Measurements from ENCODE around the gene CAMLG. TPM values are rescaled to one million over a fixed set of nuclear protein-coding genes. Genes with fewer than 3 reads are reported as not detected.

CAMLG gene
- total and polyA plus RNA-seq, 12 donors = 29.4 to 72.2 (median 42.3) TPM

DNA sequence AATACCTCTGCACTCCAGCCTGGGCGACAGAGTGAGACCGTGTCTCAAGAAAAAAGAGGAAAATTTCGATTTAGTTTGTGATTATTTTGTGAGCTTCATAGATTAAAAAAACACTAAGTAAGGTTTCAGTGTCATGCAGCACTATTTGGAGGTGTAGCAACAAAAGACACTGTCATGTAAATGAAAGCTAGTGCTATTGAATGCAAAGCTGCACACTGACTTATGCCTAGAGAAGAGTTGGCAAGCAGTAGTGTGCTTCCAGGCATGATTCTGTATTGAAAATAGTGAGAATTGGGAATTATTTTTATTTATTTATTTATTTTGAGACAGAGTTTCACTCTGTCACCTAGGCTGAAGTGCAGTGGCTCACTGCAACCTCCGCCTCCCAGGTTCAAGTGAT is 54.8 kb downstream of the CAMLG start:
- TF ChIP-seq, protein P1, sequence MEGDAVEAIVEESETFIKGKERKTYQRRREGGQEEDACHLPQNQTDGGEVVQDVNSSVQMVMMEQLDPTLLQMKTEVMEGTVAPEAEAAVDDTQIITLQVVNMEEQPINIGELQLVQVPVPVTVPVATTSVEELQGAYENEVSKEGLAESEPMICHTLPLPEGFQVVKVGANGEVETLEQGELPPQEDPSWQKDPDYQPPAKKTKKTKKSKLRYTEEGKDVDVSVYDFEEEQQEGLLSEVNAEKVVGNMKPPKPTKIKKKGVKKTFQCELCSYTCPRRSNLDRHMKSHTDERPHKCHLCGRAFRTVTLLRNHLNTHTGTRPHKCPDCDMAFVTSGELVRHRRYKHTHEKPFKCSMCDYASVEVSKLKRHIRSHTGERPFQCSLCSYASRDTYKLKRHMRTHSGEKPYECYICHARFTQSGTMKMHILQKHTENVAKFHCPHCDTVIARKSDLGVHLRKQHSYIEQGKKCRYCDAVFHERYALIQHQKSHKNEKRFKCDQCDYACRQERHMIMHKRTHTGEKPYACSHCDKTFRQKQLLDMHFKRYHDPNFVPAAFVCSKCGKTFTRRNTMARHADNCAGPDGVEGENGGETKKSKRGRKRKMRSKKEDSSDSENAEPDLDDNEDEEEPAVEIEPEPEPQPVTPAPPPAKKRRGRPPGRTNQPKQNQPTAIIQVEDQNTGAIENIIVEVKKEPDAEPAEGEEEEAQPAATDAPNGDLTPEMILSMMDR (IDR thresholded peaks at IDR 0.05) = no peak
- TF ChIP-seq POLR2A (IDR thresholded peaks at IDR 0.05) = no peak
- Histone ChIP-seq H3K27ac (no peak overlapping the region), H3K36me3 (replicated peaks in 1 of 2) (peaks cover 0 to 99% of the 10 kb centered on the region in 2 donors), H3K4me3 (no peak overlapping the region), H3K9me3 (replicated peaks in 1 of 3) (no peaks in the 10 kb centered on the region), H3K27me3 (no peaks in the 10 kb centered on the region), H3K4me1 (replicated peaks in 1 of 2) (no peaks in the 10 kb centered on the region)
- DNase-seq = no peak
- 86 to 91% (median 89%) methylated on average over 4 of the region's 4 CpGs for WGBS, 4 donors
- intact Hi-C loops (cut with DNase I) = no loop called here

DNA sequence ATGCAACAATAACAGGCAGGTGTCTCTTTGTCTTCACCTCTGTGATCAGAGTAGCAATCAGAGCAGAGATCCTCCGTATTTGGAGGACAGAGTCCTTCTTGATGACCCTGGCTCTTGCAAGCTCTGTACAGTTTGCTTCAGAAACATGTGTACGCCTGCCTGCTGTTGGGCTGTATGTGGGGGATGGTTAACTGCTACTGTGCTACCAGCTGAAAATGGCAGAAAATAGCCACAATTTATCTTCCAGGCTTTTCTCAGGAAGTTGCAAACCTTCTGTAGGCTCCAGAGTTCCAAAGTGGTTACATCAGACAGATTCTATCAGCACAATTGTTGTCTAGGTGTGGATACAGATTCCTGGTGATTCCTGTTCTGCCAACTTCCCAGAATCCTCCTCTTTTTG is 55.7 kb downstream of the CAMLG start:
- H3K27ac ChIP-seq = no peak overlapping the region
- no peak for DNase-seq
- no peaks in the 10 kb centered on the region for H3K27me3 ChIP-seq
- 79 to 83% (median 79%) methylated on average over 2 of the region's 2 CpGs for WGBS, 4 donors
- no peak for TF ChIP-seq POLR2A (IDR thresholded peaks at IDR 0.05)
- TF ChIP-seq, protein P1 (IDR thresholded peaks at IDR 0.05) = no peak
- no peaks in the 10 kb centered on the region for H3K4me1 ChIP-seq (replicated peaks in 1 of 2)
- intact Hi-C loops (cut with DNase I) = no loop called here
- H3K9me3 ChIP-seq (replicated peaks in 1 of 3) = no peaks in the 10 kb centered on the region
- no peak overlapping the region for H3K4me3 ChIP-seq
- H3K36me3 ChIP-seq (replicated peaks in 1 of 2) = peaks cover 0 to 99% of the 10 kb centered on the region in 2 donors

DNA sequence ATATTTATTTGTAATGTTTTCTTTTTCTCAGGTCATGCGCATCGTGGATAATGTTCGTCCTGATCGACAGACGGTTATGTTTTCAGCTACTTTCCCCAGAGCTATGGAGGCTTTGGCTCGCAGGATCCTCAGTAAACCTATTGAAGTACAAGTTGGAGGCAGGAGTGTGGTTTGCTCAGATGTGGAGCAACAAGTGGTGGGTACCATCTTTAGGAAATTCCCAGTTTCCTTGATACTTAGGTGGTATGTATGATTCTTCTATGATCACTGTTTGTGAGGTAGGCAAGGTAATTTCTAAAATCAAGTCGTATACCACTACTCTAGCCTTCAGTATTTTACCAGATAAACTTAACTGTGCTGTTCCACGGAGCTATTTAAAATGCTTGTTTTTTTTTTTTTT is 56.5 kb downstream of the CAMLG start:
- Histone ChIP-seq H3K36me3 (replicated peaks in 1 of 2) (peaks cover 0 to 93% of the 10 kb centered on the region in 2 donors), H3K27ac (no peak overlapping the region), H3K27me3 (no peaks in the 10 kb centered on the region), H3K4me1 (replicated peaks in 1 of 2) (no peaks in the 10 kb centered on the region), H3K4me3 (no peak overlapping the region), H3K9me3 (replicated peaks in 1 of 3) (no peaks in the 10 kb centered on the region)
- no peak for TF ChIP-seq POLR2A (IDR thresholded peaks at IDR 0.05)
- TF ChIP-seq, protein P1 (IDR thresholded peaks at IDR 0.05) = no peak
- 92 to 95% (median 94%) methylated on average over 8 of the region's 8 CpGs for WGBS, 4 donors
- intact Hi-C loops (cut with DNase I) = no loop called here
- DNase-seq = no peak

DNA sequence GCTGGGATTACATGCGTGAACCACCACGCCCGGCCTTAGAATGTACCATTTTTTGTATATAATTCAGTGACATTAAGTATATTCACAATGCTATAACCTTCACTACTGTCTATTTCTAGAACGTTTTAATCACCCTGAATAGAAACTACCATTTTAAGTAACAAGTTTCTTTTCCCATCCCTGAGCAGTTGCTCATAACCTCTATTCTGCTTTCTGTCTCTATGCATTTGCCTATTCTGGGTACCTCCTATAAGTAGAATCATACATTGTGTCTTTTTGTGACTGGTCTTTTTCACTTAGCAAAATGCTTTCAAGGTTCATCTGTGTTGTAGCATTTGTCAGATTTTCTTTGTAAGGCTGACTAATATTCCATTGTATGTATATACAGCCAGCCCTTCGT is 60.1 kb downstream of the CAMLG start:
- no peaks in the 10 kb centered on the region for H3K9me3 ChIP-seq (replicated peaks in 1 of 3)
- no peak overlapping the region for H3K27ac ChIP-seq
- no peaks in the 10 kb centered on the region for H3K4me1 ChIP-seq (replicated peaks in 1 of 2)
- H3K4me3 ChIP-seq = no peak overlapping the region
- peaks cover 0 to 61% of the 10 kb centered on the region in 2 donors for H3K36me3 ChIP-seq (replicated peaks in 1 of 2)
- intact Hi-C loops (cut with DNase I) = no loop called here
- no peaks in the 10 kb centered on the region for H3K27me3 ChIP-seq
- WGBS, 4 donors = 82 to 89% (median 85%) methylated on average over 5 of the region's 5 CpGs
- TF ChIP-seq, protein P1 (IDR thresholded peaks at IDR 0.05) = no peak
- TF ChIP-seq POLR2A (IDR thresholded peaks at IDR 0.05) = no peak
- DNase-seq = no peak

Small RNAs within 50 kb of the gene (small RNA-seq; reads per million reads assigned to genes)
- gene RNU6-1164P = 0 reads per million in 2 donors
- 0 reads per million in 2 donors for gene RNU6-757P

Other genes starting within 250 kb of the CAMLG start
- gene JADE2, start 212.9 kb upstream of the CAMLG start, total RNA-seq = 100 to 1,000 TPM in 1 of 9 donors, 10 to 100 TPM in 7, 1 to 10 TPM in 1; 7.9 to 180 (median 82.2) TPM
- 10 to 100 TPM; 10.2 to 25.8 (median 25.7) TPM for gene JADE2, start 212.9 kb upstream of the CAMLG start, polyA plus RNA-seq
- gene SAR1B, start 105.7 kb upstream of the CAMLG start, total RNA-seq = 100 to 1,000 TPM in 5 of 9 donors, 10 to 100 TPM in 4; 44.2 to 279 (median 101) TPM
- gene SAR1B, start 105.7 kb upstream of the CAMLG start, polyA plus RNA-seq = 100 to 1,000 TPM in 1 of 3 donors, 10 to 100 TPM in 2; 13.6 to 152 (median 28.0) TPM
- gene SEC24A, start 89.8 kb upstream of the CAMLG start, total RNA-seq = 10 to 100 TPM; 14.7 to 67.8 (median 27.3) TPM
- gene SEC24A, start 89.8 kb upstream of the CAMLG start, polyA plus RNA-seq = 10 to 100 TPM in 1 of 3 donors, 1 to 10 TPM in 2; 2.3 to 61.9 (median 3.8) TPM
- gene DDX46, start 20.2 kb downstream of the CAMLG start, total RNA-seq = 10 to 100 TPM; 13.3 to 40.5 (median 35.4) TPM
- gene DDX46, start 20.2 kb downstream of the CAMLG start, polyA plus RNA-seq = 10 to 100 TPM; 19.7 to 48.0 (median 34.8) TPM
- gene C5orf24, start 107.4 kb downstream of the CAMLG start, total RNA-seq = 10 to 100 TPM; 28.1 to 68.2 (median 43.5) TPM
- 10 to 100 TPM; 13.5 to 57.0 (median 16.0) TPM for gene C5orf24, start 107.4 kb downstream of the CAMLG start, polyA plus RNA-seq
- gene TXNDC15, start 135.8 kb downstream of the CAMLG start, total RNA-seq = 100 to 1,000 TPM in 5 of 9 donors, 10 to 100 TPM in 4; 62.2 to 267 (median 103) TPM
- 100 to 1,000 TPM in 1 of 3 donors, 10 to 100 TPM in 2; 56.4 to 195 (median 82.7) TPM for gene TXNDC15, start 135.8 kb downstream of the CAMLG start, polyA plus RNA-seq
- 10 to 100 TPM in 7 of 9 donors, 1 to 10 TPM in 2; 7.1 to 19.5 (median 15.0) TPM for gene PCBD2, start 166.6 kb downstream of the CAMLG start, total RNA-seq
- 10 to 100 TPM in 1 of 3 donors, 1 to 10 TPM in 2; 3.9 to 13.1 (median 6.6) TPM for gene PCBD2, start 166.6 kb downstream of the CAMLG start, polyA plus RNA-seq
- 1 to 10 TPM in 2 of 9 donors, under 1 TPM in 5, not detected in 2; 0.28 to 1.5 (median 0.50) TPM for gene CATSPER3, start 229.4 kb downstream of the CAMLG start, total RNA-seq
- gene CATSPER3, start 229.4 kb downstream of the CAMLG start, polyA plus RNA-seq = 1 to 10 TPM in 2 of 3 donors, under 1 TPM in 1; 0.71 to 2.7 (median 1.4) TPM